Measurements from ENCODE around the gene TNS1.

DNA sequence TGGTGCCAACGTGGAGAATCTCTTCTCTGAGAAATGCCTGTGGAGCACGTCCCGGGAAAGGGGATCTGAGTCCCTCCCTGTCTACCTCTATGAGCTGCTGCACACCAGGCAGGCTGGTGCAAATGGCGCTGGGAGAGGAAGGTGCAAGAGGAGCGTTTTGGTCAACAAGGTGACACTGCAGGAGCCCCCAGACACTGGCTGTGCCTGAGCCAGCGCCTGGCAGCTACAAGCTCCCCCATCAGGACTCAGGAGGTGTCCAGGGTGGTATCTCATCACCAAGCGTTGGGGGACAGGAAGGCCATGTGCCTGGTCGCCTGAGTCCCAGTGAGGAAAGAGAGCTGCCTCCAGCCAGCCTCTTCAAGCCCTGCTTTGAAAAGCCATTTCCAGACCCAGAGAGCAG lies 173.4 kb downstream of the TNS1 start:
- TF ChIP-seq, protein P1, sequence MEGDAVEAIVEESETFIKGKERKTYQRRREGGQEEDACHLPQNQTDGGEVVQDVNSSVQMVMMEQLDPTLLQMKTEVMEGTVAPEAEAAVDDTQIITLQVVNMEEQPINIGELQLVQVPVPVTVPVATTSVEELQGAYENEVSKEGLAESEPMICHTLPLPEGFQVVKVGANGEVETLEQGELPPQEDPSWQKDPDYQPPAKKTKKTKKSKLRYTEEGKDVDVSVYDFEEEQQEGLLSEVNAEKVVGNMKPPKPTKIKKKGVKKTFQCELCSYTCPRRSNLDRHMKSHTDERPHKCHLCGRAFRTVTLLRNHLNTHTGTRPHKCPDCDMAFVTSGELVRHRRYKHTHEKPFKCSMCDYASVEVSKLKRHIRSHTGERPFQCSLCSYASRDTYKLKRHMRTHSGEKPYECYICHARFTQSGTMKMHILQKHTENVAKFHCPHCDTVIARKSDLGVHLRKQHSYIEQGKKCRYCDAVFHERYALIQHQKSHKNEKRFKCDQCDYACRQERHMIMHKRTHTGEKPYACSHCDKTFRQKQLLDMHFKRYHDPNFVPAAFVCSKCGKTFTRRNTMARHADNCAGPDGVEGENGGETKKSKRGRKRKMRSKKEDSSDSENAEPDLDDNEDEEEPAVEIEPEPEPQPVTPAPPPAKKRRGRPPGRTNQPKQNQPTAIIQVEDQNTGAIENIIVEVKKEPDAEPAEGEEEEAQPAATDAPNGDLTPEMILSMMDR (IDR thresholded peaks at IDR 0.05), result no peak
- TF ChIP-seq, protein P2, sequence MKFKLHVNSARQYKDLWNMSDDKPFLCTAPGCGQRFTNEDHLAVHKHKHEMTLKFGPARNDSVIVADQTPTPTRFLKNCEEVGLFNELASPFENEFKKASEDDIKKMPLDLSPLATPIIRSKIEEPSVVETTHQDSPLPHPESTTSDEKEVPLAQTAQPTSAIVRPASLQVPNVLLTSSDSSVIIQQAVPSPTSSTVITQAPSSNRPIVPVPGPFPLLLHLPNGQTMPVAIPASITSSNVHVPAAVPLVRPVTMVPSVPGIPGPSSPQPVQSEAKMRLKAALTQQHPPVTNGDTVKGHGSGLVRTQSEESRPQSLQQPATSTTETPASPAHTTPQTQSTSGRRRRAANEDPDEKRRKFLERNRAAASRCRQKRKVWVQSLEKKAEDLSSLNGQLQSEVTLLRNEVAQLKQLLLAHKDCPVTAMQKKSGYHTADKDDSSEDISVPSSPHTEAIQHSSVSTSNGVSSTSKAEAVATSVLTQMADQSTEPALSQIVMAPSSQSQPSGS (CRISPR knock-in tag; IDR thresholded peaks at IDR 0.05; ENCODE audit: borderline replicate concordance, low read depth), result no peak
- TF ChIP-seq, protein P3, sequence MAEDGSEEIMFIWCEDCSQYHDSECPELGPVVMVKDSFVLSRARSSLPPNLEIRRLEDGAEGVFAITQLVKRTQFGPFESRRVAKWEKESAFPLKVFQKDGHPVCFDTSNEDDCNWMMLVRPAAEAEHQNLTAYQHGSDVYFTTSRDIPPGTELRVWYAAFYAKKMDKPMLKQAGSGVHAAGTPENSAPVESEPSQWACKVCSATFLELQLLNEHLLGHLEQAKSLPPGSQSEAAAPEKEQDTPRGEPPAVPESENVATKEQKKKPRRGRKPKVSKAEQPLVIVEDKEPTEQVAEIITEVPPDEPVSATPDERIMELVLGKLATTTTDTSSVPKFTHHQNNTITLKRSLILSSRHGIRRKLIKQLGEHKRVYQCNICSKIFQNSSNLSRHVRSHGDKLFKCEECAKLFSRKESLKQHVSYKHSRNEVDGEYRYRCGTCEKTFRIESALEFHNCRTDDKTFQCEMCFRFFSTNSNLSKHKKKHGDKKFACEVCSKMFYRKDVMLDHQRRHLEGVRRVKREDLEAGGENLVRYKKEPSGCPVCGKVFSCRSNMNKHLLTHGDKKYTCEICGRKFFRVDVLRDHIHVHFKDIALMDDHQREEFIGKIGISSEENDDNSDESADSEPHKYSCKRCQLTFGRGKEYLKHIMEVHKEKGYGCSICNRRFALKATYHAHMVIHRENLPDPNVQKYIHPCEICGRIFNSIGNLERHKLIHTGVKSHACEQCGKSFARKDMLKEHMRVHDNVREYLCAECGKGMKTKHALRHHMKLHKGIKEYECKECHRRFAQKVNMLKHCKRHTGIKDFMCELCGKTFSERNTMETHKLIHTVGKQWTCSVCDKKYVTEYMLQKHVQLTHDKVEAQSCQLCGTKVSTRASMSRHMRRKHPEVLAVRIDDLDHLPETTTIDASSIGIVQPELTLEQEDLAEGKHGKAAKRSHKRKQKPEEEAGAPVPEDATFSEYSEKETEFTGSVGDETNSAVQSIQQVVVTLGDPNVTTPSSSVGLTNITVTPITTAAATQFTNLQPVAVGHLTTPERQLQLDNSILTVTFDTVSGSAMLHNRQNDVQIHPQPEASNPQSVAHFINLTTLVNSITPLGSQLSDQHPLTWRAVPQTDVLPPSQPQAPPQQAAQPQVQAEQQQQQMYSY (CRISPR knock-in tag; IDR thresholded peaks at IDR 0.05), result no peak
- no peak for TF ChIP-seq CREB1 (CRISPR knock-in tag; IDR thresholded peaks at IDR 0.05)
- no peak for TF ChIP-seq CREM (CRISPR knock-in tag; IDR thresholded peaks at IDR 0.05)
- TF ChIP-seq, protein P4, sequence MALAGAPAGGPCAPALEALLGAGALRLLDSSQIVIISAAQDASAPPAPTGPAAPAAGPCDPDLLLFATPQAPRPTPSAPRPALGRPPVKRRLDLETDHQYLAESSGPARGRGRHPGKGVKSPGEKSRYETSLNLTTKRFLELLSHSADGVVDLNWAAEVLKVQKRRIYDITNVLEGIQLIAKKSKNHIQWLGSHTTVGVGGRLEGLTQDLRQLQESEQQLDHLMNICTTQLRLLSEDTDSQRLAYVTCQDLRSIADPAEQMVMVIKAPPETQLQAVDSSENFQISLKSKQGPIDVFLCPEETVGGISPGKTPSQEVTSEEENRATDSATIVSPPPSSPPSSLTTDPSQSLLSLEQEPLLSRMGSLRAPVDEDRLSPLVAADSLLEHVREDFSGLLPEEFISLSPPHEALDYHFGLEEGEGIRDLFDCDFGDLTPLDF (CRISPR knock-in tag; IDR thresholded peaks at IDR 0.05), result no peak
- no peak for TF ChIP-seq HMGA2 (CRISPR knock-in tag; IDR thresholded peaks at IDR 0.05)
- TF ChIP-seq, protein P5, sequence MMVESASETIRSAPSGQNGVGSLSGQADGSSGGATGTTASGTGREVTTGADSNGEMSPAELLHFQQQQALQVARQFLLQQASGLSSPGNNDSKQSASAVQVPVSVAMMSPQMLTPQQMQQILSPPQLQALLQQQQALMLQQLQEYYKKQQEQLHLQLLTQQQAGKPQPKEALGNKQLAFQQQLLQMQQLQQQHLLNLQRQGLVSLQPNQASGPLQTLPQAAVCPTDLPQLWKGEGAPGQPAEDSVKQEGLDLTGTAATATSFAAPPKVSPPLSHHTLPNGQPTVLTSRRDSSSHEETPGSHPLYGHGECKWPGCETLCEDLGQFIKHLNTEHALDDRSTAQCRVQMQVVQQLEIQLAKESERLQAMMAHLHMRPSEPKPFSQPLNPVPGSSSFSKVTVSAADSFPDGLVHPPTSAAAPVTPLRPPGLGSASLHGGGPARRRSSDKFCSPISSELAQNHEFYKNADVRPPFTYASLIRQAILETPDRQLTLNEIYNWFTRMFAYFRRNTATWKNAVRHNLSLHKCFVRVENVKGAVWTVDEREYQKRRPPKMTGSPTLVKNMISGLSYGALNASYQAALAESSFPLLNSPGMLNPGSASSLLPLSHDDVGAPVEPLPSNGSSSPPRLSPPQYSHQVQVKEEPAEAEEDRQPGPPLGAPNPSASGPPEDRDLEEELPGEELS (CRISPR knock-in tag; IDR thresholded peaks at IDR 0.05), result no peak
- TF ChIP-seq, protein P6, sequence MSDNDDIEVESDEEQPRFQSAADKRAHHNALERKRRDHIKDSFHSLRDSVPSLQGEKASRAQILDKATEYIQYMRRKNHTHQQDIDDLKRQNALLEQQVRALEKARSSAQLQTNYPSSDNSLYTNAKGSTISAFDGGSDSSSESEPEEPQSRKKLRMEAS (CRISPR knock-in tag; IDR thresholded peaks at IDR 0.05), result no peak
- TF ChIP-seq, protein P7, sequence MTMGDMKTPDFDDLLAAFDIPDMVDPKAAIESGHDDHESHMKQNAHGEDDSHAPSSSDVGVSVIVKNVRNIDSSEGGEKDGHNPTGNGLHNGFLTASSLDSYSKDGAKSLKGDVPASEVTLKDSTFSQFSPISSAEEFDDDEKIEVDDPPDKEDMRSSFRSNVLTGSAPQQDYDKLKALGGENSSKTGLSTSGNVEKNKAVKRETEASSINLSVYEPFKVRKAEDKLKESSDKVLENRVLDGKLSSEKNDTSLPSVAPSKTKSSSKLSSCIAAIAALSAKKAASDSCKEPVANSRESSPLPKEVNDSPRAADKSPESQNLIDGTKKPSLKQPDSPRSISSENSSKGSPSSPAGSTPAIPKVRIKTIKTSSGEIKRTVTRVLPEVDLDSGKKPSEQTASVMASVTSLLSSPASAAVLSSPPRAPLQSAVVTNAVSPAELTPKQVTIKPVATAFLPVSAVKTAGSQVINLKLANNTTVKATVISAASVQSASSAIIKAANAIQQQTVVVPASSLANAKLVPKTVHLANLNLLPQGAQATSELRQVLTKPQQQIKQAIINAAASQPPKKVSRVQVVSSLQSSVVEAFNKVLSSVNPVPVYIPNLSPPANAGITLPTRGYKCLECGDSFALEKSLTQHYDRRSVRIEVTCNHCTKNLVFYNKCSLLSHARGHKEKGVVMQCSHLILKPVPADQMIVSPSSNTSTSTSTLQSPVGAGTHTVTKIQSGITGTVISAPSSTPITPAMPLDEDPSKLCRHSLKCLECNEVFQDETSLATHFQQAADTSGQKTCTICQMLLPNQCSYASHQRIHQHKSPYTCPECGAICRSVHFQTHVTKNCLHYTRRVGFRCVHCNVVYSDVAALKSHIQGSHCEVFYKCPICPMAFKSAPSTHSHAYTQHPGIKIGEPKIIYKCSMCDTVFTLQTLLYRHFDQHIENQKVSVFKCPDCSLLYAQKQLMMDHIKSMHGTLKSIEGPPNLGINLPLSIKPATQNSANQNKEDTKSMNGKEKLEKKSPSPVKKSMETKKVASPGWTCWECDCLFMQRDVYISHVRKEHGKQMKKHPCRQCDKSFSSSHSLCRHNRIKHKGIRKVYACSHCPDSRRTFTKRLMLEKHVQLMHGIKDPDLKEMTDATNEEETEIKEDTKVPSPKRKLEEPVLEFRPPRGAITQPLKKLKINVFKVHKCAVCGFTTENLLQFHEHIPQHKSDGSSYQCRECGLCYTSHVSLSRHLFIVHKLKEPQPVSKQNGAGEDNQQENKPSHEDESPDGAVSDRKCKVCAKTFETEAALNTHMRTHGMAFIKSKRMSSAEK (CRISPR knock-in tag; IDR thresholded peaks at IDR 0.05; ENCODE audit: borderline replicate concordance), result no peak
- TF ChIP-seq NR2C2 (CRISPR knock-in tag; IDR thresholded peaks at IDR 0.05), result no peak
- TF ChIP-seq, protein P8, sequence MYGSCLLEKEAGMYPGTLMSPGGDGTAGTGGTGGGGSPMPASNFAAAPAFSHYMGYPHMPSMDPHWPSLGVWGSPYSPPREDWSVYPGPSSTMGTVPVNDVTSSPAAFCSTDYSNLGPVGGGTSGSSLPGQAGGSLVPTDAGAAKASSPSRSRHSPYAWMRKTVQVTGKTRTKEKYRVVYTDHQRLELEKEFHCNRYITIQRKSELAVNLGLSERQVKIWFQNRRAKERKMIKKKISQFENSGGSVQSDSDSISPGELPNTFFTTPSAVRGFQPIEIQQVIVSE (CRISPR knock-in tag; IDR thresholded peaks at IDR 0.05; ENCODE audit: borderline replicate concordance), result no peak

Data from WTC11 (cell line).